ENCODE data around the gene VSTM2L. TPM values are rescaled to one million over a fixed set of nuclear protein-coding genes. Genes with fewer than 3 reads are reported as not detected.
"Not testable (repeated sequence)": the region's sequence is repeated elsewhere in the genome, so short reads cannot be mapped to it uniquely, and the experiment has no call there.

Gene VSTM2L
- polyA plus RNA-seq, 4 donors, result 1.6 to 23.0 (median 2.2) TPM

- no peak for DNase-seq (ENCODE audit: low read depth in 4 of 4, low spot score in 3 of 4)
Observed at GRCh38 chr20:37955511-37955910, 52.6 kb downstream of the VSTM2L start.

GRCh38 chr20:37956107-37956585 is 53.2 kb downstream of the VSTM2L start:
- no peak for DNase-seq (ENCODE audit: low read depth in 4 of 4, low spot score in 3 of 4)

- DNase-seq (ENCODE audit: low read depth in 4 of 4, low spot score in 3 of 4), result no peak
Observed at GRCh38 chr20:37958856-37959520, 56.1 kb downstream of the VSTM2L start.

GRCh38 chr20:37961066-37961465 is 58.1 kb downstream of the VSTM2L start:
- no peak for DNase-seq (ENCODE audit: low read depth in 4 of 4, low spot score in 3 of 4)

DNA sequence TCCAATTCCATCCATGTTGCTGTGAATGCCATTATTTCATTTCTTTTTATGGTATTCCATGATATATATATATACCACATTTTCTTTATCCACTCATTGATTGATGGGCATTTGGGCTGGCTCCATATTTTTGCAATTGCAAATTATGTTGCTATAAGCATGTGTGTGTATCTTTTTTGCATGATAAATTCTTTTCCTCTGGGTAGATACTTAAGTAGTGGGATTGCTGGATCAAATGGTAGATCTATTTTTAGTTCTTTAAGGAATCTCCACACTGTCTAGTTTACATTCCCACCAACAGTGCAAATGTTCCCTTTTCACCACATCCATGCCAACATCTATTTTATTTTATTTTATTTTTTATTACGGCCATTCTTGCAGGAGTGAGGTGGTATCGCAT is 60.6 kb downstream of the VSTM2L start:
- DNase-seq (ENCODE audit: low read depth in 4 of 4, low spot score in 3 of 4), result not testable (repeated sequence)

DNA sequence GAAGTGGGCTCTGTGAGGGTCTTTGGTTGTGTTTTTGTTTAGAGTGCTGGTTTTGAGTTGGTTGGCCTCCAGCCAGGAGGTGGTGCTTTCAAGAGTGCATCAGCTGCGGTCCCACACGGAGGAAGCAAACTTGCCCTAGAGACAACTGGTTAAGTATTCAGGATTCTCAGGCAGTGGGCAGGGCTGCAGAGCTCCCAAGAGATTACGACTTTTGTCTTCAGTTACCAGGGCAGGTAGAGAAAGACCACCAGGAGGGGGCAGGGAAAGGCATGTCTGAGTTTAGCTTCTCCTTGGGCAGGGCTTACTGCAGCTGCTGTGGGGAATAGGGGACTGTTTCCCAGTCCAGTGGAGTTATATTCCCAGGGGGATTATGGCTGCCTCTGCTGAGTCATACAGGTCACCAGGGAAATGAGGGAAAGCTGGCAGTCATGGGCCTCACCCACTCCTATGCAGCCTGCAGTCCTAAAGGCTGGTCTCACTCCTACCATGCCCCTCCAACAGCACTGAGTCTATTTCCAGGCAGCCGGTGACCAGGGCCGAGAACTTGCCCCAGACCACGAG is 66.0 kb downstream of the VSTM2L start:
- no peak for DNase-seq (ENCODE audit: low read depth in 4 of 4, low spot score in 3 of 4)

- DNase-seq (ENCODE audit: low read depth in 4 of 4, low spot score in 3 of 4), result no peak
Observed at GRCh38 chr20:37969949-37970855, 67.3 kb downstream of the VSTM2L start.

GRCh38 chr20:37970856-37971245 is 67.9 kb downstream of the VSTM2L start:
- DNase-seq (ENCODE audit: low read depth in 4 of 4, low spot score in 3 of 4), result no peak

GRCh38 chr20:37971561-37972127 is 68.7 kb downstream of the VSTM2L start:
- no peak for DNase-seq (ENCODE audit: low read depth in 4 of 4, low spot score in 3 of 4)

DNA sequence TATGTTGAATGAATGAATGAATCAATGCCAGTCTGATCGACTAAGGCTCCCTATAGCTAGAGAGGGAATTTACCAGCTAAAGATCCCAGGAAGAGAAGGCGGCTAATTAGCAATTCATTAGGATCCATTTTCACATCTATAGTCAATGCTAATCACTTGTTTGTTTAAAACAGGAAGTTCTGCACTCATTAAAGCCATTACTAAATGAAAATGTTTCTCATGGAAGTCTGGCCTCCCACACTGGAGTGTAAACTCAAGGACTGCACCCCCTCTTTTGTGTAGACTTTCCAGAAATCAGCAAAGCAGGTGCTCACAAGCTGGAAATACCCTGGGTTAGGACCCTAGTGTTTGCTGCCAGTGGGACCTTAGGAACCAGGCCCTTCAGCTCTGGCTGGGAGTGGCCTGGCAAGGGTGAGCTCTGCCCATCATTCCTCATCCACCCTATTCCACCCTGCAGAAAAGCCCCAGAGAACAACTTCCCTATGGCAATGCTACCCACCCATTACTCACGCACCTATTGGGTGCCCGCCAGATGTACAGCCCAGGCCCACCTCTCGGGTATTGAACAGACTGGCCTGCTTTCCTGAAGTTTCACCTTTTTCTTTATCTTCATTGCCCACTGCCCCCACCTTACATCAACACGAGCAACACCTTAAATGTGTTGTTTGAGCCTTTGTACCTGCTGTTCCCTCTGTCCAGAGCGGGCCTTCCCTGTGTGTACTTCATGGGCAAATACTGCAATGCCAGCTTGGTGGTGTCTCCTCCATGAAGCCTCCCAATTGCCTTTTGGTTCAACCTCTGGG is 69.5 kb downstream of the VSTM2L start:
- DNase-seq (ENCODE audit: low read depth in 4 of 4, low spot score in 3 of 4), result no peak

DNA sequence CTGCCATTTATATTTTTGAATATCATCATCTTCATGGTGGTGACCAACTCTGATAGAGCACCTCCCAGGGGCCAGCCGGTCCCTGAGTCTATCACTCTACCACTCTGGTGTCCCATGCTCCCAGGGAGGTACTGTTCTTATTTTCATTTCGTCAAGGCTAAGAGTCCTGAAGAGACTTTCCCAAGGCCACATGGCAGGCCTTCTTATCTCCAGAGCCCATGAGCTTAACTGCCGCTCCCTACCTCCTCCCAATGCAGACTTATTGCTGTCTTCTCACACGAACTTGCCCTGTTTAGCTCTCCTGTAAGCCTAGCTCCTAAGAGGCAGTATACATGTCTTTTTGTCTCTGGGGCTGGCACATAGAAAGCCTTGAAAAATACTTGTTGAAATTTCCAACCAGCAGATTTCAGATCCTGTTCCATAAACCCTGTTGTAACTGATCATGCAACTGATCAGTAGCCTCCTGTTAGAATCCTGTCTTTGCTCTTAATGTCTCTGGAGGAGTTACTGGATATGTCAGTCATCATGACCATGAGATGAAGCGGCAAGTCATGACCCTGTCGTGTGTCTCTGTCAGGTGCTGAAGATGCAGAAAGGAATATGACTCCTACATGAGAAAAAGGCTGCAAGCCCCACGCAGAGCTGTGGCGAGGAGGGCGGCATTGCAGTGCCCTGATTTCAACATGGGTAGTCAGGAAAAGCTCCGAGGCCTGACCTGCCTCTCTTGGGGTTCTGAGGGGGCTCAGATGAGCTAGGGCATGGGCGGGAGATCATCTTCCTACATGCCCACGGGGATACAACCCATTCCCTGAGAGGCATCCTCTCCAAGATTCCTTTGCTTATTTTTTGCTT is 70.4 kb downstream of the VSTM2L start:
- no peak for DNase-seq (ENCODE audit: low read depth in 4 of 4, low spot score in 3 of 4)

DNA sequence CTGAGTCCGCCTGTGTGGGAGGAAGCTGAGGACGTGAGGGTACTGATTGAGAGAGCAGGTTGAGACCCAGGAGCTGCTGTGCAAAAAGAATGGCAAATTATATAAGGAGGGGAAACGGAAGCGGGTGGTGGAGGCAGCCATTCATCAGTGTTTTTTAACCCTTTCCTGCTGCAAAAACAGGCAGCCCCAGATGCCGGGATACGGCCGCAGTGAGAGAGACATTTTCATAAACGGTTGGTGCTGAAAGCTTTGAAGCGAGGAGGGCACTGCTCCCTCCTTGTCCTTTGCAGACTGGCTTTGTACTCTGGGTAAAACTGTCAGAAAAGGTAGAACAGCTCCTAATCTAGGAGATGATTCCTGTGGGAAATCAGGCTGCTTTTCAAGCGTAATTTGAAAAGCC is 74.0 kb downstream of the VSTM2L start:
- DNase-seq (ENCODE audit: low read depth in 4 of 4, low spot score in 3 of 4), result no peak

- DNase-seq (ENCODE audit: low read depth in 4 of 4, low spot score in 3 of 4), result no peak
Observed at GRCh38 chr20:37977338-37977737, 74.4 kb downstream of the VSTM2L start.

GRCh38 chr20:37977786-37978185 is 74.9 kb downstream of the VSTM2L start:
- DNase-seq (ENCODE audit: low read depth in 4 of 4, low spot score in 3 of 4), result no peak

DNA sequence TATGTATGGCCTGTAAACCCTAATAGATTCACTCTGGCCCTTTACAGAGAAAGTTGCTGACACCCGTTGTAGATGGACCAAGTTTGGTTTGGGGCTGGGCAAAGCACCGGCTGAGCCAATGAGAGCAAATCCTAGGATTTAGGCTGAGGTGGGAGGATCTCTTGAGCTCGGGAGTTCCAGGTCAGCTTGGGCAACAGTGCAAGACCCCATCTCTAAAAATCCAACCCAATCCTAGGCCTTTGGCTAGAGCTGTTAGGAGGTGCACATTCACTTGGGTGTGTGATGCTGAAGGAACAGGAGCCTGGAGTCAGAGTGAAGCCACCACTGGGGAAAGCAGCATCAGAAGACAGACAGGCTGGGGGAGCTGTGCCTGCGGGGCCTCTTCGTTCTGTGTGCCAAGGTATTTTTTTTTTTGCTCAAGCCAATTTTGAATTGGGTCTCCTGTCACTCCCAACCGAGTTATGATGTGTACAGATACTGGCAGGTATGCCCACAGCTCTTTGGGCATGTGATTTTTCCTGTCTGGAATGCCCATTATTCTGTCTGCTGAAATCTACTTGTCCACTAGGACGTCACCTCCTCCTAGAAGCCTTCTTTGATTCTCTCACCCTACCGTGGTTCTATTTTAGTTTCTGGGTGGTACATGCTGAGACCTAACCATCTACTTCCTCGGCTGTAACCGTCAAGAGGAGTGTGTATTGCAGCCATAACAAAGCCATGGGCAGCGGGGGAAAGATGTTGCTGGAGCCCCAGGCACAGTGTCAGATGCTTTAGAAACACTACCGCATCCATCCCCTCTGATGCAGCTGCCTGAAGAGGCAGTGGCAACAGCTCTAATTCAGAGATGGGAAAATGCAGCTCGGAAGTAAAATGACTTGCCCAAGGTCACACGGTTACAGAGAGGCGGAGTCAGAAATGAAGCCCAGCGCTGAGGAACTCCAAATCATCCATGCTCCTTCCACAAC is 76.4 kb downstream of the VSTM2L start:
- DNase-seq (ENCODE audit: low read depth in 4 of 4, low spot score in 3 of 4), result no peak

- DNase-seq (ENCODE audit: low read depth in 4 of 4, low spot score in 3 of 4), result no peak
Observed at GRCh38 chr20:37980383-37980782, 77.5 kb downstream of the VSTM2L start.

DNA sequence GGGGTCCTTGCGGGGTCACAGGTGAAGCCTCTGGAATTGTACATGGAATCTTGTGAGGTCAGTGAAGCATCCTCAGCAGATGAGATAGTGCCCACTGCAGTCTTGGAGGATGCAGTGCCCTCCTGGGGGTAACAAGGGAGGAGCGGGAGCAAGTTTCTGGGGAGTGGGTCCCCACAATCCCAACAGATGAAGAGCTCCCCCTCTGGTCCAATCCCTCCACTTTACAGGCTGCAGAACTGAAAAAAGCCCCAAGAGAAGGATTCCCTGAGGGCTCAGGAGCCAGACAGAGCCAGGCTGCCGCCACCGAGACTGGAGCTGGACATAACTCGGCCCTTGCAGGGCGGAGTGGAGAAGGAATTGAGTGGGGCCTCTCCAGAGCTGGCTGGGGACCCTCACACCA is 77.9 kb downstream of the VSTM2L start:
- no peak for DNase-seq (ENCODE audit: low read depth in 4 of 4, low spot score in 3 of 4)

DNA sequence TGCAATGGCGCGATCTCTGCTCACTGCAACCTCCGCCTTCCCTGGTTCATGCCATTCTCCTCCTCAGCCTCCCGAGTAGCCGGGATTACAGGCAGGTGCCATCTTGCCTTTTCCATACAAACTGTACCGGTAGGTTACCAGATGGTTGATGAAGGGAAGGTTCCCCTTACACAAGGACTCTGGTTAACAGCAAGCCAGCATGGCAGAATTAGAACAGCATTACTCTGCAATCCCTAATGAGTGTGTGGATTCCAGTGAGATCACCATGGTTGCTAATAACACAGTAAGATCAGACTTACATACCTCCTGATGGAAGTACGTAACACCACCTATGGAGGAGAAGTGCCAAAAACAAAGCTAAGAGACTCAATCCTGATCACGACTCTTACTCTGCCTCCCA is 78.6 kb downstream of the VSTM2L start:
- DNase-seq (ENCODE audit: low read depth in 4 of 4, low spot score in 3 of 4), result no peak

All from left renal pelvis (tissue), 4 donors.